Stimulated activated naive CD4-positive, alpha-beta T cell treated with Interleukin-2 at 50 U/mL for 16 hours (primary cell): ENCODE results near the gene TMEM35A.
"Not testable (repeated sequence)": the region's sequence is repeated elsewhere in the genome, so short reads cannot be mapped to it uniquely, and the experiment has no call there.

Source experiments
- DNase-seq: peaks from one replicate; lab custom pipeline; 2025; lab: John Stamatoyannopoulos, UW

Gene TMEM35A, protein sequence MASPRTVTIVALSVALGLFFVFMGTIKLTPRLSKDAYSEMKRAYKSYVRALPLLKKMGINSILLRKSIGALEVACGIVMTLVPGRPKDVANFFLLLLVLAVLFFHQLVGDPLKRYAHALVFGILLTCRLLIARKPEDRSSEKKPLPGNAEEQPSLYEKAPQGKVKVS

GRCh38 chrX:101078716-101079598, at the start of gene TMEM35A:
TSS of gene TMEM35A (plus strand) at chrX:101078879. CDS start at chrX:101079003, 124 bp downstream.
- no peak for DNase-seq

DNA sequence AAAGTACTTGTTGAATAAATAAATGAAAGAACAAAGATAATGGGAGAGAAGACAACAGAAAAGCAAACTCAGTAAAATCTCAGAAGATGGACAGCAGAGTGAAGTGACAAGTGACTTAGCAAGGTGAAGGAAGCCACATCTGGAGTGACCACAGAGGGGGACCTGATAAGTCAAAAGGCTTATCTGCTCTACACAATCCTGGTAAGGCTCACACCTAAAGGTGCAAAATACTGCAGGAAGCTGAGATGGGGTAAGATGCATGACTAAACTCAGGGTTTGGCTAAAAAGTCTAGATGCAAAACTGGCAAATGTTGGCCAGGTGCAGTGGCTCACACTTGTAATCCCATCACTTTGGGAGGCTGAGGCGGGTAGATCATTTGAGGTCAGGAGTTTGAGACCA, 49.0 kb upstream of the TMEM35A start:
- DNase-seq = no peak

DNA sequence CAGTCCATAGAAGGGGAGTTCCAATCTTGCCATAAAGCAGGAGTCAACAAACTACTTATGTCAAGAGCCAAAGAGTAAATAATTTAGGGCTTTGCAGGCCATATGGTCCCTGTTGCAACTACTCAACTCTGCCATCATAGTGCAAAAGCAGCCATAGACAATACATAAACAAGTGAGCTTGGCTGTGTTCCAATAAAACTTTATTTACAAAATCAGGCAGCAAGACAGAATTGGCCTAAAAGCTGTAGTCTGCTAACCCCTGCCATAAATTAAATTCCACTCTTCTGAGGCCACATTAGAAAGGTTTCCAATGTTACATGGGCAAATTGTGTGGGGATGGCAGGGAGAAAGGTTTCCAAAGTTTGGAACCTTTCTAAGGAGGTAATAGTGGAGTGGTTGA, 41.4 kb upstream of the TMEM35A start:
- DNase-seq = no peak

DNA sequence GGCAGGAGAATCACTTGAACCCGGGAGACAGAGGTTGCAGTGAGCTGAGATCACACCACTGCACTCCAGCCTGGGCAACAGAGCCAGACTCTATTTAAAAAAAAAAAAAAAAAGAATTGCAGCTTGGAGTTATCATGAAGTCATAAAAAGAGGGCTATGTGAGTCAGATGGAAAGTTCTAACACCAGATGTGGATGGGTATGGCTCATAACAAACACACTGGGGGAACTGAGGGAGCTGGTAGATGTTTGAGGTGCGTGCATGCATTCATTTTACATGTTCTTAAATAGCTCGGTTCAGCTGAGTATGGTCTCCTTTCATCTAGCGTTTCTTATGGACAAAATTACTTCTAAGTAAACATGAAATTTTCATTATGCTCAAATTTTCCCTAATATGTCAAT, 38.5 kb upstream of the TMEM35A start:
- no peak for DNase-seq

GRCh38 chrX:101051153-101051548, 27.5 kb upstream of the TMEM35A start:
- DNase-seq = no peak

- peak; percentile 73 for DNase-seq
These were observed 27.0 kb upstream of the TMEM35A start, which contains the start of gene TRMT2B for GRCh38 chrX:101051549-101052302. TSS of gene TRMT2B (minus strand) at chrX:101052111. CDS start at chrX:101042289, 9,822 bp downstream.

- not testable (repeated sequence) for DNase-seq
These were observed 22.1 kb upstream of the TMEM35A start for GRCh38 chrX:101056551-101056950.

GRCh38 chrX:101057093-101057714, 21.5 kb upstream of the TMEM35A start:
- no peak for DNase-seq

DNA sequence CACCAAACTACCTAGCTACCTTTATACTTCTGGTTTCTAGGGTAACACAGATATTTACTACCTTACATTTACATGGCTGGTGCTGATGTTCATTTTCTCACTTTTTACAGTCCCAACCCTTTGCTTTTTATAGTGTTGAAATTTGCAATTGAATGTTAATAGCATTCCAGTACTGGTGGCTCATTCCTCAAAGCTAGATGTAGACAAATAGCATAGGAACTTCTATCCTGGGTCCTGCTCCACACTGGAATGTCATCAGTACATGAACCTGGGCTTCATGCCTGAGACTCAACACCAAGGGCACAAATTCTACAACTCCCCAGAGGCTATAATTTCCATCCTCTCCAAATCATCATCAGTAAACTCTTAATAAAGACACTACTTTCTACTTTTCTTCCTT, 16.5 kb upstream of the TMEM35A start:
- no peak for DNase-seq

- no peak for DNase-seq
These were observed 7.1 kb upstream of the TMEM35A start for GRCh38 chrX:101071582-101071981.

GRCh38 chrX:101079736-101080270, 1.1 kb downstream of the TMEM35A start:
- no peak for DNase-seq

GRCh38 chrX:101080326-101081124, 1.8 kb downstream of the TMEM35A start:
- DNase-seq = no peak

GRCh38 chrX:101081231-101081630, 2.6 kb downstream of the TMEM35A start:
- no peak for DNase-seq

DNA sequence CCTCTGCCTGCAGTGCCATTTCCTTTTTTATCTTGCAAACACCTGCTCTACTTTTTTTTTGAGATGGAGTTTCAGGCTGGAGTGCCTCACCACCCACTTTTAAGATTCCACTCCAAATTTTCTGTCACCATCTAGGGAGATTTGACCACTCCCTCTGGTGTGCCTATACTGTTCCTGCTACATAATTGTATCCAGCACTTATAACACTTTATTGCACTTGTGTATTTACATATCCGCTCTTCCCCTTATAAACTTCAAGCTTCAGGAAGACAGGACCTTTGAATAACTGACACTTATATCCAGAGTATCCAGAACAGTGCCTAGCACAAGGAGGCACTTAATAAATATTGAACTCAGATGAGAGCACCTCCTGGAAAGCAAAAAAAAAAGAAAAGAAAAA, 13.1 kb downstream of the TMEM35A start:
- no peak for DNase-seq

DNA sequence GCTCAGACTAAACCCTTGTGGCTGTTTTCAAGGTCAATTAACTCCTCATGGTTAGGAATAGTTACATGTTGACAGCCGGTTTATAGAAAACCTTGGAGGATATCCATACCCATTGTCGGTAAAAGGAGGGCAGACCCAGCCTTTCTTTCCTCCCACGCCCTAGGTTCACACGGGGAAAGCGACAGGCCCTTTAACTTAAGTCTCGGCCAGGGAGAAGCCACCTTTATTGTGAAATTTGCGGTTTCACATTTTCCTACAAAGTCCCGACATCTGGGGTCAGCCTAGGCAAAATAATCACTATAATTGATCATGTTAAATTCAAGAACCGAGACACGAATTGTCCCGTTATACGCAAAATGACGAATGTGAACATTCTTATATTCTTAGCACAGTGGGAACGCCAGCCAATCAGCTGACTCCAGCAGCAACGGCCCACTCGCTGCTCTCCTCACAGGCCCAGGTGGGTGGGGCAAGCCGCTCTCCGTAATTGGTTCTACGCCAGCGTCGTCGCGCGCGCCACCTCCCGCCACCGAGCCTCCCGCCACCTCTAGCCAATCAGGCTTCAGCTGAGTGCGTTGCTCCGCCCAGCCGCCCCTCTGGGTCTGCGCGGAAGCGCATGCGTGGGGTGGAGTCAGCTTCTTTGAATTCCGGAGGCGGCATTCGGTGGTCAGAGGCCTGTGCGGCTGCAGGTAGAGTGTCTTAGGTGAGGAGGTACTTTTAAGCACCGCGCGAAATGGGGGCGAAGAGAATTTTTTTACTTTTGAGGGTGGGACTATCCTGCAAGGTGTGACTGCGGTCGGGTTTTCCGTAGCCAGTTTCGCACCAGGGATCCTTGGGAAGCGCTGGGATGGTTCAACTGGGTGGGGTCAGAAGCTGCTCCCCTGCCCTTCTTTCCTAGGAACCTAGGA, 19.1 kb downstream of the TMEM35A start, which contains the start of gene CENPI:
TSS of gene CENPI (plus strand) at position 659 of the 908 bp plus-strand sequence. CDS start 2,867 bp downstream, outside the sequence.
- peak; percentile 91 for DNase-seq

GRCh38 chrX:101108284-101108683, 29.6 kb downstream of the TMEM35A start:
- DNase-seq = no peak

- no peak for DNase-seq
These were observed 39.0 kb downstream of the TMEM35A start for GRCh38 chrX:101117701-101118100.

DNA sequence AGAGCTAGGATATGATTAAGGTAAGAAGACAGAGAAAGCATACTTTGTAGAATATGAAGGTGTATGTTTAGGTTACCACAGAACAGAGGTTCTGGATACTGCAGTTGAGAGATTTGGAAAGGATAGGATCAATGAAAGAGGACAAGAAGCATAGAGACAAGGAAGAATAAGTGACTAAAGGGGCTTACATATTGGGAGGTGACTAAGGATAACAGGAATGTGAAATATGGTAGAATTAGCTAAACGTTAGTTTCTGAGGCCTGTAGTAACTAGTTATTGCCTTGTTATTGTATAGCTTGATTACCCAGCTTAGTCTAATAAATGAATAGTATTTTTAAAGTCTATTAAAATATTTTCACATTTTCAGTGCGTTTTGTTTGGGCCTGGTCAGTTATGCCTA, 57.6 kb downstream of the TMEM35A start:
- DNase-seq = no peak
